Retina (tissue), 1 donor: ENCODE data around the gene CLIC6.

ENCODE experiments used
- DNase-seq: peaks from one replicate; pipeline ENCODE4 v3.0.0-alpha.2; 2016

The CLIC6 gene

DNA sequence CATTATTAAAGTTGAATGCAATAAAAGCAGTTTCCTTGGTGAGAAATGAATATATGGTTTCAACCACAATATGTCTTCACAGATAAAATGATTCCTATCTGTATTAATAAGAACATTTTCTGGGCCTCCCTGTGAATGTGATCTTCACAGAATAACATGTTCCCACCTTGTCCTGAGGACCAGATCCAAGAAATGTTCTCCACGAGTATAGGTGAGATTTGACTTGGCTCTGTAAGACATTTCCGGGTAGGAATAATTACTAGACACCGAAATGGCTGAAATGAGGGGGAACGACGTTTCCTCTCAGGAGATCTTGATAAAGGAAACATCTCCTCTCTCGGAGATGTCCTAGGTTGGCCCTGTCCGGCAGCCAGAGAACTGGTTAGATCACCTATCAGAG is 61.4 kb downstream of the CLIC6 start:
- no peak for DNase-seq

DNA sequence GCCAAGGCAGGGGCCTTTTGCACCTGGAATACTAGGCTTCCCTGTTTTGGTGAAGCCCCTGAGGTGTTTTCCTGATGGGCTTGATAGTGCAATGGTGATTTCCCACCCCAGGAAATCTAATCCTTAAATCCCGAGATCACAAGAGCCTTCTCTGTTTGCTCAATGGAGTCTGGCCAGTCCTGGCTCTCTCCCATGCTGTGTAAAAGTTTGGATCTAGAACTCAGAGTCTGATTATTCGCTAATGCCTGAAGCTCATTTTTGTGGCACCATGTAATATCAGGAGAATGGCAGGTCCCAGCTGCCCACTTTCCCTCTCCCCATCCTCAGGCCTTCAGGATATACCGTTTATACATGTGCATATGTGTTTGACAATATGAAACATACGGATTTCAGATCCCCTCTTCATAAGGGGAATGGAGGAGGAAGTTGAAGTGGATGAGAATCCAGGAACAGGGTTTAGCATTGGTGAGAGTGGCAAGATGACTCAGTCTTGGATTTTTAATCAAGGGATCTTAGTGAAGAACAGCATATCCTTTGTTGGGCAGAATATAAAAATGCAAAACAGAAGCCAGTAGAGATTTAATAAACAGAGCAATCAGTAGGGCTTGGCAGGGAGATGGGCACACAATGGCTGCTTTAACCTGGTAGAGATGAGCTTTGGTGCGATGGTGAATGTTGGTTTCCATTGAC is 62.1 kb downstream of the CLIC6 start:
- DNase-seq: no peak

DNA sequence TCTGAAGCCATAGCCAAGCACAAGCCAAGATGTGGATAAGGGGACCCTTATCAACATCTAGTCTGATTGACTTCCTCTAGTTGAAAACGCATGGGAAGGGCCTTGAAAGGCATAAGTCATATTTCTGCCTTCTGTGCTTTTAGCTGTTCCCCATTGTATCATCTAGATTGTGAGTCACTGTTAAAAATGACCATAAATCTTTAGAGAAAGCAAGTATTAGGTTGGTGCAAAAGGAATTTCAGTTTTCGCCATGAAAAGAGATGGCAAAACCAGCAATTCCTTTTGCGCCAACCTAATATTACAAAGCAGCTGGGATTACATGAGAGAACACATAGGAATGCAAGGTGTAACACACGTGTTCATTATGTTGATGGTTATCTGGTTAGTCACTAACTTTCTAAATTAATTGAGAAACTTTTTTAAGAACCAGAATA is 63.6 kb downstream of the CLIC6 start:
- no peak for DNase-seq

DNA sequence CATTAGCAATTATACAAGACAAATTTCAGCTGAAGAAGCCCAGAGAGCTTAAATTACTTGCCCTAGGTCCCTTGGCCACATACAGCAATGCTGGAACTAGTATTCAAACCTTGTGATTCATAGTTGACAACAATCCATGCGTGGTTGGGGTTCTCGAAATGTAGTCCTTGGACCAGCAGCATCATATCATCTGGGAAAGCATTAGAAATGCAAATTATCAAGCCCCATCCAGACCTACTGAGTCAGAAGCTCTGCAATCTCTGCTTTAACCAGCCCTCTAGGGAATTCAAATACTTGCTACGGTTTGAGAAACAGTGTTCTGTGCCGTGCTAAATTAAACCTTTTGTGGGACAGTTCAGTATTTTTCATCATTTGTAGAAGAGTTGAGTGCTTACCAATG is 65.1 kb downstream of the CLIC6 start:
- DNase-seq: no peak

DNA sequence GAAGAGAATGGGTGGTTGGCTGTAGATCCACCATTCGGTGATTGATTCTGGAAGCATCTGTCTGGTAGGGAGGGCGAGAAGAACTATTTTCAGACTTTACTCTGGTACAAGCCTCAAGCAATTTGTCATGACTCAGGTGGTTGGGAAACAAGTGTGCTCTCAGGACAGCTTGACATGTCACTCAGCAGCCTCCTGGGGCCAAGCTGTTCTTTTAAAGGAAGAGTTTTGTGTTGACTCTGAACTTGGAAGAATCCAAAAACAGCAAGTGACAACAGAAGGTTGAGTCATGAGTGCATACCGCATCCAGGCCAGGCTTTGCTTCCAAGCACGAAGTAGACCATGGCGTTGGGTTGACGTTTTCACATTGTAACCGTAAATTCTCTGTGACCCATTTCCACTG is 65.9 kb downstream of the CLIC6 start:
- DNase-seq: no peak

DNA sequence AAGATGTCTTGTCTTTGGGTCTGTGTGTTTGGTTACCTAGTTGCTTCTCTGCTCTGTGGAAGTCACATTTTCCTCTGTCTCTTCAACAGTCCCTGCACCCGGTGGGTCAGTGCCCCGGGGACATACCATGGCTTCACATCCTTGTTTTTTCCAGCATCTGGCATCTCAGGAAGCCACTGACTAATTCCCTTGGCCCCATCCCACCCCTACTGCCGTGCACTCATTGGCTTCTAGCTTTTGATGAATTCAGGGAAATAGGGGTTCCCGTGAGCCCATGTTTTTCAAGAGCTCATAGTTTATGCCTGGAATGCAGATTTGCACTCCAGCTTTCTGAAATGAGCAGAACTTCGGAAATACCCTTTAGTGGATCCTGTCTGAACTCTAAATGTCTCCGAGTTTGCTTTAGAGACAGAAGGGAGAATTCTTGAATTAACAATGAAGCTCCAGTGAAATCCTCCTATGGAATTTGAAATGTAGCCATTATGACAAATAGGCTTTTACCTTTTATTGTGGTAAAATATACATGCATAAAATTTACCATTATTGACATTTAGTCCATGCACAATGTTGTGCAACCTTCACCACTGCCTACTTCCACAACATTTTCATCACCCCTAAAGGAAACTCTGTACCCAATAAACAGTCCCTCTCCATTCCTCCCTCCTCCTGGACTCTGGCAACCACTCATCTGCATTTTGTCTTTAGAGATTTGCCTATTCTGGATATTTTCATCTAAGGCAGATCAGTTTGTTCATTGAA is 67.5 kb downstream of the CLIC6 start:
- DNase-seq: no peak

DNA sequence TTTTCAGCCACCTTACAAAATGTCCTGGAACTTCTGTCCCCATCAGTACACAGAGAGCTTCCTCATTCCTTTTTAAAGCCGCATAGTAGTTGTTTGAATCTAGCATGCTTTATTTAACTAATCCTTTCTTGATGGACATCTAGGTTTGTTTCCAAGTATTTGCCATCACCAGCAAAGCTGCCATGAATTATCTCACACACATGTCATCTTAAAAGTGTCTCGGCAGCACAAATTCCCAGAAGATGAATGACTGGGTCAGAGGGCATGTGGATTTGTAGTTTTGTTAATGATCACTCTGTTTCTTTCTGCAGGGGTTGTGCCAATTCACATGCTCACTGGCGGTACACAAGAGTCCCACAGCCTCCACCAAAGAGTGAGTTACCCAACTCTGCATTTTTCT is 68.3 kb downstream of the CLIC6 start:
- no peak for DNase-seq

DNA sequence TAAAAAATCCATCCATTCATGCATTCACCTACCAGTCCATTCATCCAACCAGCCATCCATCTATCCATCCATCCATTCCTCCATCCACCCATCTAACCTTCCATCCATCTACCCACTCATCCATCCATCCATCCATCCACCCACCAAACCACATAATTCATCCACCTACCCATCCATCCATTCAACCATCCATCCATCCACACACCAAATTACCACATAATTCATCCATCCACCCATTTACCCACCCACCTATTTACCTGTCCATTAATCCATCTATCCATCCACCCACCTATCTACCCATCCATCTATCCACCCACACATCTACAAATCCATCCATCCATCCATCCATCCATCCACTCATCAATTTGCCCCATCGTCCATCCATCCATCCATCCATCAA is 71.4 kb downstream of the CLIC6 start:
- DNase-seq: no peak

DNA sequence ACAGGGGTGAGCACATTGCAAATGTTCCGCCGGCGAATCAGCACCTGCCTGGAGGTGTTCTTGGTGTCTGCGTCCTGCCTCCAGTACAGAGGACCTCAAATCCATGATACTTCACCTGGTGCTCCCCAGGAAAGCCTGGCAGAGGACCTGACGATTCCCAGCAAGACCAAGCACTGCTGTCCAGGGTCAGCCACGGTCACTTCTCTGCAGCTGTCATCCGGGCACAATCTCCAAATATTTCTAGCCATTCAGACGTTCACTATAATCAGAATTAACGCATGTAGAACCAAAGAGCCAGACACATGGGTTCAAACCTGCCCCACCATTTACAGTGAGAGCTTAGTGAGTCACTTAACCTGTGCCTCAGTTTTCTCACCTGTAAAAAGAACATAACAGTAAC is 74.5 kb downstream of the CLIC6 start:
- no peak for DNase-seq

DNA sequence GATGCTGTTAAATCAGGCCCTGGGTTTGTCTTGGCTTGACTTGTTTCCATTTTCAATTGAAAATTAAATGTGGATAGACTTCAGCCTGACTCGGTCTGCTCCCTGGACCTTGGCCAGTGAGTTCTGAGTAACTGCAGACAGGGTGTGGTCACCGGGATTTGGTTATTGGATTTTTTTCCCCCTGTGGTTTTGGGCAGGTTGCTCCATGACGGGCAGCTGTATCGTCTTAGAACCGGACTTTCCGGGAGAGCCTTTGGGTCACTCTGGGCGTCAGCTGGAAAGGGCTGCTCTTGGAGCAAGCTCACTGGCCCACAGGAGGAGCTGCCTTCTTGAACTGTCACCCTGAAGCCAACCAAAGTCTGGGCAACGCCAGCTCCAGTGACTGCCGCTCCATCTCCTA is 75.0 kb downstream of the CLIC6 start:
- DNase-seq: no peak

DNA sequence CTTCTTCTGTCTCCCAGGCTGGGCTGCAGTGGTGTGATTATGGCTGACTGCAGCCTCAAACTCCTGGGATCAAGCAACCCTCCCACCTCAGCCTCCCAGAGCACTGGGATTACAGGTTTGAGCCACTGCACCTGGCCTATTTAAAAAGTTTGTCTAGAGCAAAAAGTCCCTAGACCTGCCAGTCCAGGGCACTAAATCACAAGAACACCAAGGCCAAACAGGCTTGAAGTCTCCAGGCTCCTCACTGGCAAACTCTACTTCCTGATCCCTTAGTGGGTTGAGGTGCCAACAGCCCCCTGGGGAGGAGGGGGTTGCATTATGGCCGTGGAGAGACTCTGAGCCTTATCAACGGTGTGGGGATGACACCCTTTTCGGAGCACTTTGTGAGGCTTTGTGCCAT is 76.0 kb downstream of the CLIC6 start:
- no peak for DNase-seq

DNA sequence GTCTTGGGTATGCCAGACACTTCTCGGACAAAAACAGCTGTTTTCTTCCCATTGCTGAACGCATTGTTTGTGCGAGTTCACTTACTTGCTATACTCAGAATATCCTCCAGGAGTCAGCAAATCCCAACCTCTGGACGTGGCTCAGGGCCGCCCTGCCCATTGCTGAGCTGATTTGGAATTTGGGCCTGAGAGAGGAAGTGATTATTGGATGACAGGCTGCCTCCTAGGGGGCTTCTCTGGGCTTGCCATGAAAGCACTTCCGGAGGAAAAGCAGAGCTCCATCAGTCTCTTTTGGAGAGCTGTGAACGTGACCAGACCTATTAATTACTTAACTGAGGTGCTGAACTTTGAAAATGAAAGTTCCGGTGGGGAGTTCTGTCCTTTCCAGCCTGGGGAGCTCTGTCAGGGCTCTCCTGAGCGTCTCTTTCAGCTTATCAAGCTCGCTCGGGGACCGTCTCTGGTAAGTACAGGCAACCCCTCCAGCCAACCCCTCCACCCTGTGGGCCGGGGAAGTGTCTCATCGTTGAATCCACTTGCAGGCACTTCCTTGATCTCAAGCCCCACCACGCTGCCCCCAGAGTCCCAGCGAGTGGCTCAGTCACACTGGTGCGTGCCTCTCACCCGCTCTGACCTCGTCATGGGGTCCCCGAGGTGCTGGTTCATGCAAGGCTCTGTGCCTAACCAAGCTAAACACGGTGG is 76.9 kb downstream of the CLIC6 start:
- peak; percentile 81 for DNase-seq

DNA sequence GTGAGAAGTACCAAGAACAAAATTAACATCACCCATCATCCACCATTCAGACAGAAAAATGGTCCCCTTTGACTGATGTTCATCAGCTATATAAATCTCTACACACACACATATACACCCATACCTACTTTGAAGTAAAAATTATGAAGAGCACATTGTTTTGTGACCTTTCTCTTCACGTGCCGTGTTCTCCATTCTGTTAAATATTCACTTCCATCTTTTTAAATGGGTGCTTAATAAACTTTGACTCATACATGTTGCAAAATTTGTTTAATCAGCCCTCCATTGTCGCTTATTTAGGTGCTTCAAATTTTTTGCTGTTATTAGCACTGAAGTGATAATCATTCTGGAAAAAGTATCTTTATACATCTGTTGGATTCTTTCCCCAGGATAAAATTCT is 80.1 kb downstream of the CLIC6 start:
- DNase-seq: no peak

DNA sequence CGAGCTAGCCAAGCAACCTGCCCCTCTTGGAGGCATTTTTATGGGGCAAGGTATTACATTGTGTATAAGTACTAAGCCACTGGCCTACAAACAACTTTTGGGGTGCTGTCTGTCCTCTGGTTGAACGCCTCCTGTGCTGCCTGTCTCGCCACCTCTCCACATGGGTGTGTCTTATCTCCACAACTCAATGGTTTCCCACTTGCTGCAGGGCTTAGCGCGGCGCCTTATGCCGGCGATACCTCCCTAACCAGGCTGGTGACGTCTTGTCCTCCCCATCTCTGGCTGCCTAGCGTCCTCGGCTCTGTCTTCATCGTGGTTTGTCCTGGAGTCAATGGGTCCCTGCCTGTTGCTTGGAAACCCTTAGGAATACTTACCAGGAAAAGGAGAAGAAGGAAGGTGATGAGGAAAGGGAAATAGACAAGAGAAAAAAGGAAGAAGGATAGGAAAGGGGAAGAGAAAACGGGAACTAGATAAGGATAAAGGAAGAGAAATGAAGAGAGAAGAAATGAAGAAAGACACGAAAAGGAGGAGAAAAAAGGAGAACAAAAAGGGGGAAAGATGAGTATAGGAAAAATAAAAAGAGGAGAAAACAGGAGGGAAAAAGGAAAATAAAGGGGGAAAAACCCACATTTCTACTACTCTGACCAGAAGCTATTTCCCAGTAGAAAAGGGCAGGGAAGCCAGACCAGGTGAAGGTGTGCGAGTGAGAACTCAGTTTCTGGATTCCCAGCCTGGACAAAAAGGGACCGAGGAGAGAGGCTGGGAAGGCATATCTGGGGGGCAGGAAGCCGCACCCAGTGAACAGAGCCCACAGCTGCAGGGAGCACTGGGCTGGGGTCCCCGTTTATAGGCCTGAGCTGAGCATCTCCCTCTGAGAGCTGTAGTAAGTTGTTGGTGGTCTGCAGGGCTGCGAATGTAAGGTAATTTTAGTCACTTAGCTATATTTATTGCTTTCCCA is 86.2 kb downstream of the CLIC6 start:
- DNase-seq: no peak

DNA sequence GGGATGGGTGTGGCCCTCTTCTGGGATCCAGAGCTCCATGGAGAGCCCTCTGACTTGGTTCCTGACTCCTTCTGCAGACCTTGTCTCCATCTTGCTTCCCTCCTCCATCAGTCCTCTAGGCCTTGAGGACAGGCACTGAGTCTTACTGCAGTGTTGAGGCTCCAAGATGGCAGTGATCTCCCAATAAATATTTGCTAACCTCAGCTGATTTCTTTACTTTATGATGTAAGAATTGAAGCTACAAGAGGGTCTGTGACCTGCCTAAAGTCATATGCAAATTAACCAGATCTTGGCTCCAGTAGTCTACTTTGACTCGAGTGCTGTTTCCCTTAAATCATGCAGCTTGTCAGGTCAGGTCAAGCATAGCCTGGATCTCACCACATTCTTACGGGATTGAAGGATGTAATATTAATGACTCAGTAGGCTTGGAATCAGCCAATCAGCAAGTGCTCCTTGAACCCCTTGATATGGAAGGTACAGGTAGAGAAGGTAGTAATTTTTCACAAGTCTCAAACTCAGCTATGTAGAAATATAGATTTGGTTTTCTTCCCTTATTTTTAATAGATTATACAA is 93.0 kb downstream of the CLIC6 start:
- no peak for DNase-seq

DNA sequence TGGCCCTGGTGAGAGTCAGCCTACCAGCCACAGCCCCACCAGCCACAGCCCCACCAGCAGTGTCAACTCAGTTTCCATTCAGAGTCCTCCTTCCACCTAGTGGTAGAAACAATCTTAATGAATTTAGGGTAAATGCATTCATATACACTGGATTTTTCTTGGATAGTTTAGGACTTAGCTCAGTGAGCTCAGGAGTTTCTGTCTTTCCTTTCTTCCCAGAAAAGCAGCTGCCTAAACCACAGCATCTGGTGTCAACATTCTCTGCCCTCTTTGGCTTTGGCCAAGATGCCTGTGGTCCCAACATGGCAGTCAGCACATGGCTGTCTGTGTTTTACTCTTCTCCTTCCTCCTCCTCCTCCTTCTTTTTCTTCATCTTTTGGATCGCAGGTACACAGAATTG is 94.0 kb downstream of the CLIC6 start:
- DNase-seq: no peak

DNA sequence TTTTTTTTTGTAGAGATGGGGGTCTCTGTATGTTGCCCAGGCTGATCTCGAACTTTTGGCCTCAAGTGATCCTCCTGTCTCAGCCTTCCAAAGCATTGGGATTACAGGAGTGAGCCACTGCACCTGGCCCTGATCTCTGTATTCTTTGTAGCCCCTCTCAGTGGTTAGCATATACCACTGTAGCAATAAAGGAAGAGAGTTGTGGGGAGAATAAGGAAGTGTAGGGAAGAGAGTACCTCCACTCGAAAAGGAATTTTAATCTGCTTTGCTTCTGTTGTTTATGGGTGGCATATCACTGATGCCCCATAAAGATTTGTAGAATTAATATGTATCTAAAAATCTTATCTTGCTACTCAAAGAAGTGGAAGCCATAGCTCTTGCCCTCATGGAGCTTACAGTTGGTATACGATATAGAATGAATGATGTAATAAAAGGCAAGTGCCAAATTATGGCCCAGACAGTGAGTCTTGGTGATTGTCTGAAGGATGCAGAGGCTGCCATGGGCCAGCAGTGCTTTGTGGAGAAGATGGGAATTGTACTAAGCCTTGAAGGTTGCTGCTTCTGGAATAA is 96.0 kb downstream of the CLIC6 start:
- DNase-seq: no peak

DNA sequence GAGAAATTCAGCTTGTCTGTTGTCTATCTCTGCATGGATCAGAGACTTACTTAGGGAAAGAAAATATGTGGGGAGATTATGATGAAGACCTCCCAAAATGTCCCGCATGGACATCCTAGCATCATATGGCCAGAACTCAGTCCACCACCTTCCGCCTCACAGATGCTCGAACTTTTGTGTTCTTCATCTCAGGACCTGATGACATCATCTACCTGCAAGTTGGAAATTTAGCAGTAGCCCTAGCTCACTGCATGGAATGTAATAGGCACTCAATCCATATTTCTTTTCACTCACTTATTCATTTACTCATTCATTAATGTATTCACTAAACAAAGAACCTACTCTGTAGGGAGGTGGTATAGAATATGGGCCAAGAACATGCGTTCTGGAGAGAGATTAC is 96.8 kb downstream of the CLIC6 start:
- no peak for DNase-seq

DNA sequence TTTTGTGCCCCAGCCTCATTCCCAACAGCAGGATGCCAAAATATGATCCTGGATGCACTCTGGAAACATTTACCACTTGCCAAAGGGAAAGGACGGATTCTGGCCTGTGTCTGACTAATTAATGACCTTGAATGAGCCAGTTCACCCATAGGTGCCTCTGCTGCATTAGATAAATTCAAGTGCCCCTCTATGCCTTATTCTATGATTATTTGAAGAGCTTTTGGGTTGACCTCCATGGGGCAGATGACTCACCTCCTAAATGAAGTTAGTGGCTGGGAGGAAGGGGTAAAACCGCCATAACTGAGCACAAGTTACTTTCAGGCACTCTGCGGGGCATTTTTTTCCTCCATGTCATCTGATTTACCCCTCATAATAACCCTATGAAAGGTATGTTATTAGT is 98.1 kb downstream of the CLIC6 start:
- DNase-seq: no peak
